HUDEP-2 (cell line): ENCODE measurements around the gene ANKH.
A peak's percentile ranks its signal among the peaks of the same experiment; 100 is the strongest.
"Not testable (repeated sequence)": the region's sequence is repeated elsewhere in the genome, so short reads cannot be mapped to it uniquely, and the experiment has no call there.

Source experiments
- DNase-seq, 76 experiments: peaks; one replicate each; lab custom pipeline; 2025; ENCODE audit not compliant: unreplicated experiment in 76 of 76; lab: John Stamatoyannopoulos, UW

ANKH gene

GRCh38 chr5:14859150-14859549 is 12.4 kb downstream of the ANKH start:
- no peak for DNase-seq

GRCh38 chr5:14855366-14855765 is 16.2 kb downstream of the ANKH start:
- DNase-seq: no peak

GRCh38 chr5:14854799-14855198 is 16.8 kb downstream of the ANKH start:
- no peak for DNase-seq

- DNase-seq: no peak
These were observed 17.9 kb downstream of the ANKH start for GRCh38 chr5:14853685-14854084.

- DNase-seq: no peak
These were observed 18.8 kb downstream of the ANKH start for GRCh38 chr5:14852779-14853178.

- no peak for DNase-seq
These were observed 19.5 kb downstream of the ANKH start for GRCh38 chr5:14851999-14852526.

- no peak for DNase-seq
These were observed 20.0 kb downstream of the ANKH start for GRCh38 chr5:14851597-14851996.

GRCh38 chr5:14851050-14851419 is 20.5 kb downstream of the ANKH start:
- no peak for DNase-seq

GRCh38 chr5:14850419-14851049 is 21.0 kb downstream of the ANKH start:
- DNase-seq: peak in 2 of 76 experiments; percentile 3 to 8

GRCh38 chr5:14849516-14850294 is 21.9 kb downstream of the ANKH start:
- DNase-seq: no peak

GRCh38 chr5:14848942-14849341 is 22.6 kb downstream of the ANKH start:
- DNase-seq: not testable (repeated sequence)

GRCh38 chr5:14848385-14848784 is 23.2 kb downstream of the ANKH start:
- no peak for DNase-seq

- DNase-seq: no peak
These were observed 24.1 kb downstream of the ANKH start for GRCh38 chr5:14847471-14847870.

GRCh38 chr5:14842117-14842516 is 29.5 kb downstream of the ANKH start:
- no peak for DNase-seq

GRCh38 chr5:14840624-14841023 is 31.0 kb downstream of the ANKH start:
- no peak for DNase-seq

GRCh38 chr5:14838396-14839319 is 32.9 kb downstream of the ANKH start:
- DNase-seq: no peak

- not testable (repeated sequence) for DNase-seq
These were observed 34.0 kb downstream of the ANKH start for GRCh38 chr5:14837423-14838122.

GRCh38 chr5:14834584-14835550 is 36.7 kb downstream of the ANKH start:
- DNase-seq: no peak

GRCh38 chr5:14834062-14834461 is 37.5 kb downstream of the ANKH start:
- DNase-seq: no peak
